ENCODE measurements around the gene EWSR1. TPM values are rescaled to one million over a fixed set of nuclear protein-coding genes. Genes with fewer than 3 reads are reported as not detected.

The EWSR1 gene
- total RNA-seq, 1 experiment from 2014 or later, result 462 TPM

DNA sequence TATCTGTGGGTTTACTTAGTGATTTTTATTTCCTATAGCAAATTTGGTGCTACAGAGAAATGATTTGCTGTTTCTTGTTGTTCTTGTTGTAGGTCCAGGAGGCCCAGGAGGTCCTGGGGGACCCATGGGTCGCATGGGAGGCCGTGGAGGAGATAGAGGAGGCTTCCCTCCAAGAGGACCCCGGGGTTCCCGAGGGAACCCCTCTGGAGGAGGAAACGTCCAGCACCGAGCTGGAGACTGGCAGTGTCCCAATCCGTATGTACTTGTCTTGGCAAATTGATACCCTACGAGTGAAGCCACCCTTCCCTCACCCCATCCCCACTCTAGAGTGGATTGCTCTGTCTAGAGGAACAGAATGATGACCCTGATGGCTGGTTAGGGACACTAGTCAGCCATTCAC, 30.6 kb downstream of the EWSR1 start:
- no peaks in the 10 kb centered on the region for H3K79me2 ChIP-seq (ENCODE audit: insufficient read depth, low read length)
- H3K4ac ChIP-seq (ENCODE audit: low read depth, low read length), result no peak overlapping the region
- no peak overlapping the region for H2BK20ac ChIP-seq (ENCODE audit: low read depth, low read length, poor library complexity, severe bottlenecking)
- Mint-ChIP-seq H3K4me3 (no peak overlapping the region), H3K27ac (peak overlapping the region in 1 of 3 experiments; percentile 74; a peak in 1 of 7 replicates), H3K9me3 (no peaks in the 10 kb centered on the region), H3K27me3 (ENCODE audit: low read depth) (no peaks in the 10 kb centered on the region; the same call in none of the 2 replicates), H3K4me1 (peaks cover 3 to 8% of the 10 kb centered on the region in 2 experiments; a peak in 2 of 4 replicates), H3K36me3 (ENCODE audit: insufficient read depth in 1 of 3, low read depth in 3 of 3) (peaks cover 54 to 78% (median 62%) of the 10 kb centered on the region in 3 experiments)
- H3K23ac ChIP-seq (ENCODE audit: insufficient read length, low read depth, low read length), result no peak overlapping the region
- no peaks in the 10 kb centered on the region for H4K20me1 ChIP-seq (ENCODE audit: control insufficient read depth, insufficient read depth, insufficient read length)
- no peak overlapping the region for H4K5ac ChIP-seq (ENCODE audit: insufficient read length, low read depth, low read length)
- no peak overlapping the region for H2BK15ac ChIP-seq (ENCODE audit: low read depth, low read length)
- no peak overlapping the region for H2BK5ac ChIP-seq (ENCODE audit: insufficient read length, low read length)
- H3K56ac ChIP-seq (ENCODE audit: insufficient read length, low read depth, low read length), result no peak overlapping the region
- no peak for DNase-seq
- H3K23me2 ChIP-seq (ENCODE audit: insufficient read length, low read depth, low read length, poor library complexity, severe bottlenecking), result no peaks in the 10 kb centered on the region
- no peak overlapping the region for H3K18ac ChIP-seq (ENCODE audit: insufficient read length, low read depth, low read length)
- no peak overlapping the region for H2AFZ ChIP-seq (ENCODE audit: low read length)
- no peak overlapping the region for H3K27ac ChIP-seq (ENCODE audit: insufficient read length, low read depth, low read length)
- no peaks in the 10 kb centered on the region for H3K79me1 ChIP-seq (ENCODE audit: insufficient read depth, low read depth, low read length, poor library complexity, severe bottlenecking)
- no peaks in the 10 kb centered on the region for H3K27me3 ChIP-seq (ENCODE audit: insufficient read depth, low read length)
- no peak overlapping the region for H4K91ac ChIP-seq (ENCODE audit: insufficient read length, low read depth, low read length)
- H3K14ac ChIP-seq (ENCODE audit: insufficient read depth, low read length), result no peak overlapping the region
- H3K4me1 ChIP-seq (ENCODE audit: insufficient read depth, low read length), result no peaks in the 10 kb centered on the region
- no peaks in the 10 kb centered on the region for H3K9me3 ChIP-seq (ENCODE audit: control insufficient read depth, low read depth, low read length)
- no peak overlapping the region for H4K8ac ChIP-seq (replicated peaks; ENCODE audit: insufficient read length, low read depth, low read length)
- no peak overlapping the region for H2BK12ac ChIP-seq (ENCODE audit: insufficient read length, low read depth, low read length)
- TF ChIP-seq, protein P1, sequence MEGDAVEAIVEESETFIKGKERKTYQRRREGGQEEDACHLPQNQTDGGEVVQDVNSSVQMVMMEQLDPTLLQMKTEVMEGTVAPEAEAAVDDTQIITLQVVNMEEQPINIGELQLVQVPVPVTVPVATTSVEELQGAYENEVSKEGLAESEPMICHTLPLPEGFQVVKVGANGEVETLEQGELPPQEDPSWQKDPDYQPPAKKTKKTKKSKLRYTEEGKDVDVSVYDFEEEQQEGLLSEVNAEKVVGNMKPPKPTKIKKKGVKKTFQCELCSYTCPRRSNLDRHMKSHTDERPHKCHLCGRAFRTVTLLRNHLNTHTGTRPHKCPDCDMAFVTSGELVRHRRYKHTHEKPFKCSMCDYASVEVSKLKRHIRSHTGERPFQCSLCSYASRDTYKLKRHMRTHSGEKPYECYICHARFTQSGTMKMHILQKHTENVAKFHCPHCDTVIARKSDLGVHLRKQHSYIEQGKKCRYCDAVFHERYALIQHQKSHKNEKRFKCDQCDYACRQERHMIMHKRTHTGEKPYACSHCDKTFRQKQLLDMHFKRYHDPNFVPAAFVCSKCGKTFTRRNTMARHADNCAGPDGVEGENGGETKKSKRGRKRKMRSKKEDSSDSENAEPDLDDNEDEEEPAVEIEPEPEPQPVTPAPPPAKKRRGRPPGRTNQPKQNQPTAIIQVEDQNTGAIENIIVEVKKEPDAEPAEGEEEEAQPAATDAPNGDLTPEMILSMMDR (conservative IDR thresholded peaks at IDR 0.05), result no peak
- no peak overlapping the region for H3K9ac ChIP-seq (ENCODE audit: extremely low read depth, insufficient read length, low read length)
- H3K4me2 ChIP-seq (ENCODE audit: insufficient read depth, insufficient read length, low read length), result no peak overlapping the region
- WGBS (ENCODE audit: extremely low coverage, insufficient read length, low lambda C conversion rate), result no CpG with 5 or more reads among the region's 8 CpGs
- H2AK5ac ChIP-seq (ENCODE audit: insufficient read length, low read length), result no peak overlapping the region
- H3T11ph ChIP-seq (ENCODE audit: low read length), result no peak overlapping the region
- H2BK120ac ChIP-seq (ENCODE audit: low read depth, low read length, poor library complexity, severe bottlenecking), result no peak overlapping the region
